Activated T-cell treated with anti-CD3 and anti-CD28 coated beads, Interleukin-2, amount 50 U/mL, for 48 hours (primary cell): ENCODE results near the gene PACSIN1.

Experiments used
- DNase-seq, 2 experiments: peaks; one replicate each; pipeline ENCODE4 v3.0.0-alpha.2; 2020

The PACSIN1 gene

DNA sequence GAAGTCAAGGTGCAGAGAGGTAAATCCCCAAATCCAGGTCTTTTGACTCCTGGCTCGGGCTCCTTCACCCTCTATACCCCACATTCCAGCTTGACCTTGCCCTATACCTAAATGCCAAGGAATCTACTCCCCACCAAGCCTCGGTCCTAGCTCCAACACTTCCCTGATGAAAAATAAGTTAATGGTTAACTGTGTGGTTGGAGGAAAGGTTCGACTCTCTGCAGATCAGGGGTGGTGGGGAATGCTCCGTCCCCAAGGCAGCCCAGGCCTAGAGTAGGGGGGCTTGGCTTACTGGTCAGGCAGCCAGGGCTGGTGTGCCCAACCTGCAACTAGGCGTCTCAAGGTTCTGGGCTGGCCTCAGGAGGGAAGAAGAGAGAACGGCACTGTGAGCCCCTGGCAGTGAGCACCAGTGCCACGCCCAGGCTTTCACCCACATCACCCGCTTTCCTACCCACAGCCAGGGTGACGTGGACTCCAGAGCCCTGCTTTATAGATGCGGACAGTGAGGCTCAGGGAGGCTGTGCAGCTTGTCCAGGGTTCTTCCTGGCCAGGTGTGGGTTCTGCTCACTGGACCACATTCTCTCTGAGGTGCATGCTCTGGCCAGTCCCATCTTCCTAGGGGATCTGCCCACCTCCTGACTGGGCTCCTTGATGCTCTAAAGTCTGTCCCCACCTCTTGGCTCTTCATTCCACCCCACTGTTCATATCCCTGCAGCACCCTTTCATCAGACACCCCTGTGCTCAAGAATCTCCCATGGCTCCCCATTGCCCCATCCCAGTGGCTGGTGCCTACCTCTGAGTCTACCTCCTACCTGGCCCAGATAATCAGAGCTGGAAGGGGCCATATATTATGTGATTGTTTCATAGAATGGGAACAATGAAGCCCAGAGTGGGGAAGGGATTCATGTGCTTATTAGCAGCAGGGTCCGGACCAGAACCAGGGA, 82.1 kb downstream of the PACSIN1 start:
- no peak for DNase-seq

DNA sequence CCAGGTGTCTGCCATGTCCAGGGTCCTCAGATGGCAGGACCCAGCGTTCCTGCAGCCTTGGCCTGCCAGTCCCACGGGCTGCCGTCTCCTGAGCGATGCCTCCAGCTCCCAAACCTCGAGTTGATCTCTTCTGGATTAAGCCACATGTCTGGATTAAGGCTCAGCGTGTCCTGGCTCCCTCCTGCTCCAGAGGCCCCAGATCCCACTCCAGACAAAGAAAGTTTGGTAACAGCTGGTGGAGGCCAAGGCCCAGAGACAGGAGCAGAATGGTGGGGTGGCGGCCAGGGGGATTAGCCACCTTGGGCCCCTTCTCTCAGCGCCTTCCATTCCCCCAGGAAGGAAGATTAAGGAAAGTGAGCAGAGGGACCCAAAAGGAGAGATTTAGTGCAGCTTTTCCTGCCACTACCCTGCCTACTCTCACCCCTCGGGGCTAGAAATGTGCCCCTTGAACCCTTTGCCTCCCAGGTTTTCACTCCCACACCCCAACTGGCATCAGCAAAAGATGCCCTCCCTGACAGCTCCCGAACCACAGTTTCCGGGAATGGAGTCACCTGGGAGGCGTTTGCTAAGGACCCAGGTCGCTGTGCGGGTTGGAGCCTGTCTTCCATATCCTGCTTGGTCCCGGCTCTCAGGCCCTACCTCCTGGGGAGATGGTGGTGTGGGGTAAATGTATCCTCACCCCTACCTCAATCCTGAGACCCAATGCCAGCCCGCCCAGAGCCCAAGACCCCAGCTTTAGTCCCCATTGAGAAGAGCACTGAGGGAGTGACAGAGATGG, 83.3 kb downstream of the PACSIN1 start:
- no peak for DNase-seq

DNA sequence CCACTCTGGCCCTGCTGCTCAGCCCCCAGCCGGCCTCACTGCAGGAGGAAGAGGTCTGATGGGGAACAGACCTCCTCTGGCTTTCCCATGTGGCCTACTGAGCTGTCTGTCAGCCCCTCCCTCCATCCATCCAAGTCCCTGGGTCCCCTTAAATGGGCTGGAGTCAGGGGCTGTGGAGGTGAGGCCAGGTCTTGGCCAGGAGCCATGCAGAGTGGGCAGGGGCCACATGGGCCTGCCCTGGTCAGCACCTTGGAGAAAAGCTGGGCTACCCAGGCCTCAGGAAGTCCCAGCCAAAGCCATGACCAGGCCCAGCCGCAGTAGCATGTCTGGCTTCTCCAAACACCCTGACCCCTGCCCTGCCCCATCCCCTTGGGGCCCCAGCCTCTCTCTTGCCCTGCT, 83.9 kb downstream of the PACSIN1 start:
- DNase-seq, result no peak

GRCh38 chr6:34551720-34552119, 85.8 kb downstream of the PACSIN1 start:
- no peak for DNase-seq

GRCh38 chr6:34552620-34553019, 86.7 kb downstream of the PACSIN1 start:
- no peak for DNase-seq

- no peak for DNase-seq
These were observed 87.3 kb downstream of the PACSIN1 start for GRCh38 chr6:34553146-34553545.

DNA sequence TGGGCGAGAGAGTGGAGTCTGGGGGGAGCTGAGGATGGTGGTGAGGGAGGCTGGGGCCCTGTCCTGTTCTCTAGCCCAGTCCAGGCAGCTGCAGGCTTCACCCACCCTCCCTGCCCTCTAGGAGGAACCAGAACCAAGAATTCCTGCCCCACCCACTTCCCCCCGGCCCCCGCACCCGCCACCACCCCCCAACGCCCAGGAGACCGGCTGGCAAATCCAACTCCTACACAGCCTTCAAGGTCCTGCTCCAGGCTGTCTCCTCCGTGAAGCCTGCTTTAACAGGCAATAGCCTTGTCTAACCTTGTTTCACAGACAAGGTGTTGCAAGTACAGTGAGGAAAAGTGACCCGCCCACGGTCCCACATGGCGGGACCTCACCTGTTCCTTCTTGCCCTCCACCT, 87.9 kb downstream of the PACSIN1 start:
- DNase-seq, result no peak

DNA sequence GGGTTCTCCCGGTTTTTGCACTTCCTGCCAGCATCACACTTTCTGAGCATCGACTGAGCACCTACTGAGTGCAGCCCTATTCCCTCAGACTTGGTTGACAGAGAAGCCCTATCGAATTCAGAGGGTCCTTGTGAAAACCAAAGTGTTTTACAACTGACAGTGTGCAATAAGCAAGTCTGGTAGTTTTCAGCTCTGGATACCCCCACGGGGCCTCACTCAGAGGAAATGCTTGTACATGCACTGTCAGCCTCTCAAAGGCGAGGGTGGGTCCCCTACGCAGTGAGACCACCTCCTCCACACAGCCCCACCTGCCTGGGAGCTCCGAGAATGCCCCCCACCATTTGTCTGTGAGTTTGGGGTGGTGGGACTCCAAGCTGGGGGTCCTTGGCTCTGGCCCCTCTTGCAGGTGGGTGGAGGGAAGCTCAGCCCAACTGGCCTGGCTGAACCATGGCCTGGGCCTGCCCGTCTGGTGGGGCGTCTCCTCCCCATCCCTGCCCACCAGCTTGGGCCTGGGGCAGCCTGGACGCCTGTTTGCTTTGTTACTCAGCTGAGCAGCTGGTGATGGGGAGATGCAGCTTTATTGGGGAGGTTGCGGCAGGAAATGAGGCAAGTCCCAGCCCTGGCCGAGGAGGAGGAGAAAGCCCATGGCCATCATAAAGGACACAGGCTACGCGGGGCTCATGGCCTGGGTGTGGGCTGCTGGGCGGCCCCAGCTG, 88.6 kb downstream of the PACSIN1 start:
- no peak for DNase-seq

GRCh38 chr6:34555007-34555322, 89.1 kb downstream of the PACSIN1 start:
- no peak for DNase-seq

- no peak for DNase-seq
These were observed 89.5 kb downstream of the PACSIN1 start for GRCh38 chr6:34555328-34555727.

- DNase-seq, result no peak
These were observed 90.2 kb downstream of the PACSIN1 start, which contains the start of gene SPDEF for GRCh38 chr6:34556031-34556471. TSS of gene SPDEF (minus strand) at chr6:34556329. CDS start at chr6:34544455, 11,874 bp downstream.

- no peak for DNase-seq
These were observed 90.6 kb downstream of the PACSIN1 start for GRCh38 chr6:34556493-34556892.

- no peak for DNase-seq
These were observed 91.4 kb downstream of the PACSIN1 start for GRCh38 chr6:34557228-34557627.

GRCh38 chr6:34558172-34558714, 92.4 kb downstream of the PACSIN1 start:
- no peak for DNase-seq

DNA sequence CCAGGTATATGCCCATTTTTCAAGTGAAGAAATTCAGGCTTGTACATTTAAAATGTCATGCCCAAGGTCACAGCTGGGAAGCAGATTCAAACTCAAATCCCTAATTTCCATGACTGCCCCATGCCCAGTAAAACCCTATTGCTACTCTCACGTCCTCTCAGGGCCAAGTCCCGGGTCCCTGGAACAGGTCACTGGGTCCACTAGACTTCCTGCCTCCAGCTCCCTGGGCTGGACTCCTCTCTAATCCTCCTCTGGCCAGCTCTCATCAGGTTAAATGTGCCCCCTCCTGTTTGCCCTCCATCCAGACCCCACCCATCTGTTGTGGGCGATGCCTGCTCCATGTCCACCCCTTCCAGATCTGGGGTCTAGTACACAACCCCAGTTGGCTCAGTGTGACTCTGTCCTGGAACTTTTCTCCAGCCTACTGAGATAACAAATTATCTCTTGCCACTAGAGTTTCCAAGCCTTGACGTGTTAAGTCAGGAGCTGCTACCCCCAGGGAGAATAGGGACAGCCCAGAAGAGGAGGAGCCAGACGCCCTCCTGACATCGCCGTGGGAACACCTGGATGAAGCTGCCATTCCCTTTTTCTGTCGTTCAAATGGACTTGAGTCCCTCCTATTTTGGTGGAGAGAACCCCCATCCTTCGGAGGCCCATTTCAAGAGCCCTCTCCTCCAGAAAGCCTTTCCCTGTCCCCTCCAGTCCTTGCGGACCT, 93.9 kb downstream of the PACSIN1 start:
- DNase-seq, result no peak

- no peak for DNase-seq
These were observed 94.7 kb downstream of the PACSIN1 start for GRCh38 chr6:34560366-34561226.

DNA sequence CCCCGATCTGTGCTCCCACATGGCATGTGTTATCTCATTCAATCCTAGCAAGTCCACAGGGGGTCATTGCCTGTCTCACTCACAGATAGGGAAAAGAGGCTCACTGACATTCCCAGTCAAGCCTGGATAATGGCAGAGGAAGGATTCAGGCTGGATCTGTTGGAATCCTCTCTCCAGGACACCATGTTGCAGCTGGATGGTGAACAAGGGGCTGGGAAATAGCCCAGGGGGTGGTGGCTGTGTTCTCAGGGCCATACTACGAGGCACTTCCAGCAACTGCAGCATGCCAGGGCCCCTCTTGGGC, 95.3 kb downstream of the PACSIN1 start:
- DNase-seq, result no peak

- no peak for DNase-seq
These were observed 96.5 kb downstream of the PACSIN1 start for GRCh38 chr6:34562350-34562749.

- no peak for DNase-seq
These were observed 97.1 kb downstream of the PACSIN1 start for GRCh38 chr6:34562861-34563512.

DNA sequence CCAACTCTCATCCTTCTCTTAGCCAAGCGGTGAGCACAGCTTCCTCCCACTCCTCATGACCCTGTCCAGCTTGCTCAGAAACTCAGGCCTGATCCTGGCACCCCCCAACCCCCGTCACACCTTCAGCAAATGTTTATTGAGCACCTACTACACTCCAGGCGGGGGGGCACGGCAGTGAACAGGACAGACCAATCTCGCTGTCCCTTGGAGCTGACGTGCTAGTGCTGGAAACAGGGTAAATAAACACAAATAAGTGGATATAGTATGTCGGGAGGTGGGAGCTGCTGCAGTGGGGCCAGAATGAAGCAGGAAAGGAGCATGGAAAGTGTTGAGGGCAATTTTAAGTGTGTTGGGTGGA, 97.6 kb downstream of the PACSIN1 start:
- DNase-seq, result no peak

GRCh38 chr6:34564181-34564580, 98.3 kb downstream of the PACSIN1 start:
- DNase-seq, result no peak
